Esophagus muscularis mucosa (tissue), 4 donors: ENCODE measurements around the gene GNAZ. TPM values are rescaled to one million over a fixed set of nuclear protein-coding genes. Genes with fewer than 3 reads are reported as not detected.

ENCODE experiments used
- DNase-seq: peaks from one replicate; pipeline ENCODE4 v3.0.0-alpha.2; 2017; ENCODE audit errors: extremely low spot score
- H3K27ac ChIP-seq, 4 donors: fragments of 200-600 bp; sonication (generic); replicated peaks in 1 of 4; 1 replicate in 3 of 4; 2 replicates in 1 of 4; pipeline ENCODE4 v1.5.1; 2016 to 2019; ENCODE audit warnings: mild to moderate bottlenecking in 1 of 4
- H3K27me3 ChIP-seq, 4 donors: fragments of 200-600 bp; sonication (generic); one replicate each; pipeline versions ENCODE4 v1.5.1 to v1.6.0; 2016 to 2019
- H3K36me3 ChIP-seq, 4 donors: fragments of 200-600 bp; sonication (generic); one replicate each; pipeline ENCODE4 v1.5.1; 2016 to 2019
- H3K4me1 ChIP-seq, 4 donors: fragments of 200-600 bp; sonication (generic); one replicate each; pipeline ENCODE4 v1.5.1; 2016 to 2019
- H3K4me3 ChIP-seq, 4 donors: fragments of 200-600 bp; sonication (generic); 1 replicate in 2 of 4; 2 replicates in 2 of 4; pipeline ENCODE4 v1.5.1; 2016 to 2019; ENCODE audit warnings: mild to moderate bottlenecking in 4 of 4, moderate library complexity in 1 of 4
- H3K9me3 ChIP-seq, 4 donors: fragments of 200-600 bp; sonication (generic); 1 replicate in 3 of 4; 2 replicates in 1 of 4; pipeline ENCODE4 v1.5.1; 2016 to 2019
- EP300 ChIP-seq: sonication (generic); formaldehyde crosslinking; IDR thresholded peaks from one replicate; pipeline ENCODE4 v1.6.1; 2017; ENCODE audit warnings: antibody characterized with exemption
- POLR2A ChIP-seq: fragments of 450-650 bp; IDR thresholded peaks from one replicate; pipeline ENCODE4 v1.6.1; 2017; ENCODE audit warnings: antibody characterized with exemption, moderate library complexity, mild to moderate bottlenecking, low read depth
- POLR2AphosphoS5 ChIP-seq, 2 donors: sonication (generic); formaldehyde crosslinking; IDR thresholded peaks; one replicate each; pipeline ENCODE4 v1.6.1; 2017; ENCODE audit warnings: antibody characterized with exemption in 2 of 2
- WGBS: methylation state at CpG from one replicate; pipeline ENCODE4 v1.1.5; 2018; 5-methylcytosine and 5-hydroxymethylcytosine counted together
- intact Hi-C: fragments of 100-400 bp; cut with DNase I; formaldehyde crosslinking; loops from one replicate; pipeline ENCODE4 v1.15.1; 2023
- total RNA-seq, 4 donors: library from RNA; depleted of rRNA; stranded (reverse); fragments of >200 nt; gene quantifications; one replicate each; pipeline versions ENCODE4 v1.1.0 to v1.2.1, GENCODE V29; 2016
- TF ChIP-seq, protein P1 (sequence below), 3 experiments: fragments of 200-600 bp in 2 of 3; fragments of 450-650 bp in 1 of 3; sonication (generic) in 2 of 3; IDR thresholded peaks; one replicate each; pipeline ENCODE4 v1.5.1; 2017 to 2019; ENCODE audit warnings: antibody characterized with exemption in 3 of 3, mild to moderate bottlenecking in 2 of 3, moderate library complexity in 1 of 3

Gene GNAZ
- total RNA-seq, 4 donors from 2014 or later, result 51.7 to 79.5 (median 64.6) TPM

DNA sequence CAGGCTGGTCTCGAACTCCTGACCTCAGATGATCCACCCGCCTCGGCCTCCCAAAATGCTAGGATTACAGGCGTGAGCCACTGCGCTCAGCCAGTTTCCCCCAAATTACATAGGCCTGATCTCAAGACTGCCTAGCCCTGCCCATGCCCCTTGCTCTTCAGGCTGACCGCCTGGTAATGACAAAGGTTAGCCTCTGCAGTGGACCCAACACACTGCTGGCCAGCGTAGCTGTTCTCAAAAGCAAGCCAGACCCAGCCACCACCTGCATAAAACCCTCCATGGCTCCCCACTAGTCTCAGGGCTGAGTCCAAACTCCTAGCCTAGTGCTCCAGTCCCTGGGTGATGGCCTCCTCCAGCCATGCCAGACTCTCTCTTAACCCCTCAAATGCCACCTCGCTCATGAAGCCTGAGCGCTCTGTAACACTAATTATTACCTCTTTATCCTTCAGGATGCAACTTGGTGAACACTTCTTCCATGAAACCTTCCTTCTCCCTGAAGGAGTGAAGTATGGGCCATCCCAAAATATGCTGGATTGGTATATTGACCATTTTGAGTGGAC is 72.3 kb downstream of the GNAZ start:
- H3K36me3 ChIP-seq, result no peaks in the 10 kb centered on the region
- 88% methylated on average over 9 of the region's 9 CpGs for WGBS
- peak overlapping the region; percentile 32 to 63 (median 50) for H3K27ac ChIP-seq
- TF ChIP-seq POLR2AphosphoS5 (IDR thresholded peaks at IDR 0.05) (no peak), POLR2A (no peak), EP300 (no peak)
- TF ChIP-seq, protein P1, sequence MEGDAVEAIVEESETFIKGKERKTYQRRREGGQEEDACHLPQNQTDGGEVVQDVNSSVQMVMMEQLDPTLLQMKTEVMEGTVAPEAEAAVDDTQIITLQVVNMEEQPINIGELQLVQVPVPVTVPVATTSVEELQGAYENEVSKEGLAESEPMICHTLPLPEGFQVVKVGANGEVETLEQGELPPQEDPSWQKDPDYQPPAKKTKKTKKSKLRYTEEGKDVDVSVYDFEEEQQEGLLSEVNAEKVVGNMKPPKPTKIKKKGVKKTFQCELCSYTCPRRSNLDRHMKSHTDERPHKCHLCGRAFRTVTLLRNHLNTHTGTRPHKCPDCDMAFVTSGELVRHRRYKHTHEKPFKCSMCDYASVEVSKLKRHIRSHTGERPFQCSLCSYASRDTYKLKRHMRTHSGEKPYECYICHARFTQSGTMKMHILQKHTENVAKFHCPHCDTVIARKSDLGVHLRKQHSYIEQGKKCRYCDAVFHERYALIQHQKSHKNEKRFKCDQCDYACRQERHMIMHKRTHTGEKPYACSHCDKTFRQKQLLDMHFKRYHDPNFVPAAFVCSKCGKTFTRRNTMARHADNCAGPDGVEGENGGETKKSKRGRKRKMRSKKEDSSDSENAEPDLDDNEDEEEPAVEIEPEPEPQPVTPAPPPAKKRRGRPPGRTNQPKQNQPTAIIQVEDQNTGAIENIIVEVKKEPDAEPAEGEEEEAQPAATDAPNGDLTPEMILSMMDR (IDR thresholded peaks at IDR 0.05), result no peak
- no peaks in the 10 kb centered on the region for H3K27me3 ChIP-seq
- H3K4me3 ChIP-seq, result peak overlapping the region; percentile 39 to 49 (median 43)
- no peak for DNase-seq
- H3K9me3 ChIP-seq, result no peaks in the 10 kb centered on the region
- peaks cover 25 to 51% (median 47%) of the 10 kb centered on the region in 4 donors for H3K4me1 ChIP-seq
- intact Hi-C loops, result no loop called here

DNA sequence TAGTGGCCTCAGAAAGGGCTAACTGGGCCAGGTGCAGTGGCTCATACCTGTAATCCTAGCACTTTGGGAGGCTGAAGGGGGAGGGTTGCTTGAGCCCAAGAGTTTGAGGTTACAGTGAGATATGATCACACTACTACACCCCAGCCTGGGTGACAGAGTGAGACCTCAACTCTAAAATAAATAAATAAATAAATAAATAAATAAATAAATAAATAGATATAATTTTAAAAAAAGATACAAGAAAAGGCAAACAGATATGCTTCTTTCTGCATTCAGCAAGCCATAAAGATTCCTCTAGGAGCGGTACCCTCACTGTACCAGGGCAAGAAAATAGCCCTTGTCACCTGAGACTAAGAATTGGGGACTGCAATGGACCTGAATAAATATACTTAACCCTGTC is 72.8 kb downstream of the GNAZ start:
- no peaks in the 10 kb centered on the region for H3K36me3 ChIP-seq
- H3K9me3 ChIP-seq, result no peaks in the 10 kb centered on the region
- DNase-seq, result no peak
- intact Hi-C loops, result no loop called here
- WGBS, result 97% methylated on average over 1 of the region's 1 CpG
- H3K27ac ChIP-seq, result no peak overlapping the region
- TF ChIP-seq POLR2AphosphoS5 (IDR thresholded peaks at IDR 0.05) (no peak), EP300 (no peak), POLR2A (no peak)
- TF ChIP-seq, protein P1 (IDR thresholded peaks at IDR 0.05), result no peak
- peaks cover 25 to 56% (median 51%) of the 10 kb centered on the region in 4 donors for H3K4me1 ChIP-seq
- no peak overlapping the region for H3K4me3 ChIP-seq
- H3K27me3 ChIP-seq, result no peaks in the 10 kb centered on the region

DNA sequence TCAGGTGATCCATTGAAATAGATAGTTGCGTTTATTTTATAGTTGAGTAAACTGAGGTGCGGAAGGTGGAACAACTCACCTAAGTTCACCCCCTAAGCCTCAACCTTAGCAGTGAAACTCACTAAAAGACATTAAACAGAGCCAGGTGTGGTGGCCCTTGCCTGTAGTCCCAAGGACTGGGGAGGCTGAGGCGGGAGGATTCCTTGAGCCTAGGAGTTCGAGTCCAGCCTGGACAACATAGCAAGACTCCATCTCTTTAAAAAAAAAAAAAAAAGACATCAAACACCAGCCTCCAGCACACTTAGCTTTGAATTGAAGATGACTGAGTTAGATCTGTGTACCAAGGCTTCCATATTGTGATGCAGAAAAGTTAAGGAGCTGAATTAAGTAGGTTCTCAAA is 74.1 kb downstream of the GNAZ start:
- peaks cover 25 to 58% (median 52%) of the 10 kb centered on the region in 4 donors for H3K4me1 ChIP-seq

DNA sequence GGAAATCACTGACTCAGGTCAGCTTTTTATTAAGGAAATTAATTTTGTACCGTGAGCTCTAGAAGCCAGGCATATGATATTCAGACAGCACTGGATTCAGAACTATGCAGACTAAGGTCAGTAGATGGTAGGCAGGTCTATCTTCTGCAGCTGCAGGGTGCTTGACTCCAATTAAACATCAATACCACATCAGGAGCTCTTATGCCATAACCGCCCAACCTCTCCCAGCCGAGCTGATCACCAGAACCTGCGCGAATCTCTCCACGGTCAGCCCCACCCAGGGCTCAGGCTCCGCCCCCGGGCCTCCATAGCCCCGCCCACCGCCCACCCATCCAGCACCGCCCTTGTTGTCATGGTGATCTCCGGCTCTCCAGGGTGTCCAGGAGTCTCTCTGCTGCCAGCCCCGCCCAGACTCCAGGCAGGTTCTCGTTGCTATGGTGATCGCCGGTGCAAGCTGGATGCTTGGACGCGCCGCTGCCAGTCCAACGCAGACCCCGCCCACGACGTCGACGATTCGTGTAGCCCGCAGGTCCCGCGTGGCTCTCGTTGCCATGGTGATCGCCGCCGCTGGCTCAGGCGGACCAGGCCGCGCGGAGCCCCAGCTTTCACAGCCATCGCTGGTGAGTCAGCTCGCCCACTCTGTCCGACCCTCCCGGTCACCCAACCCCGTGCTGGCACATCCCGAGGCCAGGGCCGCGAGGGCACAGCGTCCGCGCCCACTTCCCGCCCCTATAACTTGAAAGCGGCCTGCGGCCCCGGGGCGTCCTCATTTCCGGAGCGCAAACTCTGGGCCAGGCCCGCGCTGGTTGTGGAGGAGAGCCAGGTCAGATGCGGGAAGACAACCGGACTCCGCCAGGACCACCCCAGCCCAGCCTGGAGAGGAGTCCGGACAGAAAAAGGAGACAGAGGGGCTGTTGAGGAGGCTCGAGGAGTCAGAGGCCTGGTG is 74.9 kb downstream of the GNAZ start, which contains the start of gene RAB36:
TSS of gene RAB36 (plus strand) at position 546 of the 946 bp plus-strand sequence. CDS start 1,140 bp downstream, outside the sequence.
- peak; percentile 65 to 66 for TF ChIP-seq POLR2AphosphoS5 (IDR thresholded peaks at IDR 0.05)
- TF ChIP-seq, protein P1 (IDR thresholded peaks at IDR 0.05), result no peak
- intact Hi-C loops, result no loop called here

More for the DNA sequence above, 74.1 kb downstream of the GNAZ start:
- WGBS, result 95% methylated on average over 4 of the region's 4 CpGs
- Histone ChIP-seq H3K36me3 (peaks cover 0 to 6% (median under 1%) of the 10 kb centered on the region in 4 donors), H3K4me3 (peak overlapping the region; percentile 51 to 67 (median 58)), H3K9me3 (no peaks in the 10 kb centered on the region), H3K27me3 (no peaks in the 10 kb centered on the region), H3K27ac (peak overlapping the region in 3 of 4 donors; percentile 68 to 87 (median 85))
- no peak for TF ChIP-seq POLR2AphosphoS5 (IDR thresholded peaks at IDR 0.05)
- no peak for TF ChIP-seq POLR2A
- no peak for TF ChIP-seq EP300
- TF ChIP-seq, protein P1 (IDR thresholded peaks at IDR 0.05), result no peak
- intact Hi-C loops, result no loop called here
- DNase-seq, result no peak

More for the DNA sequence above, 74.9 kb downstream of the GNAZ start, which contains the start of gene RAB36:
- peak; percentile 98 for DNase-seq
- peak within 1 kb of the TSS; percentile 51 to 67 (median 58) for H3K4me3 ChIP-seq
- peak within 1 kb of the TSS; percentile 68 to 87 (median 78) for H3K27ac ChIP-seq
- H3K36me3 ChIP-seq, result peaks cover 0 to 13% (median 3%) of the 10 kb centered on the region in 4 donors
- H3K9me3 ChIP-seq, result no peaks in the 10 kb centered on the region
- no peaks in the 10 kb centered on the region for H3K27me3 ChIP-seq
- 8% methylated on average over 15 of the region's 62 CpGs for WGBS
- H3K4me1 ChIP-seq, result peaks cover 25 to 58% (median 52%) of the 10 kb centered on the region in 4 donors
